GM23338 (cell line): ENCODE measurements around the gene TEKT2. TPM values are rescaled to one million over a fixed set of nuclear protein-coding genes. Genes with fewer than 3 reads are reported as not detected.

Source experiments
- ATAC-seq: fragments of 200-7000 bp; cut with Tn5 transposase; 3 replicates; pipeline ENCODE4 v1.9.1; 2020
- DNase-seq: peaks from one replicate; pipeline ENCODE4 v3.0.0-alpha.2; 2015; ENCODE audit warnings: low spot score
- H2AFZ ChIP-seq: fragments of 200-600 bp; sonication (generic); 2 replicates; pipeline ENCODE4 v1.8.0; 2016; ENCODE audit warnings: antibody characterized with exemption, mild to moderate bottlenecking, moderate library complexity
- H3F3A ChIP-seq: fragments of 200-600 bp; sonication (generic); replicated peaks from 2 replicates; pipeline ENCODE4 v1.8.0; 2017; ENCODE audit warnings: antibody characterized with exemption, mixed run types, low read depth
- H3K27ac ChIP-seq: fragments of 200-600 bp; sonication (generic); 2 replicates; pipeline ENCODE4 v1.6.1; 2016; ENCODE audit warnings: low read depth
- H3K27me3 ChIP-seq: fragments of 200-600 bp; sonication (generic); 2 replicates; pipeline ENCODE4 v1.8.0; 2016; ENCODE audit warnings: mild to moderate bottlenecking, mixed run types, moderate library complexity; ENCODE audit not compliant: insufficient read depth
- H3K36me3 ChIP-seq: fragments of 200-600 bp; sonication (generic); 2 replicates; pipeline ENCODE4 v1.8.0; 2016; ENCODE audit warnings: mild to moderate bottlenecking; ENCODE audit not compliant: insufficient read depth
- H3K4me1 ChIP-seq: fragments of 200-600 bp; sonication (generic); 2 replicates; pipeline ENCODE4 v1.8.0; 2016; ENCODE audit warnings: mild to moderate bottlenecking, moderate library complexity; ENCODE audit not compliant: insufficient read depth
- H3K4me2 ChIP-seq: fragments of 200-600 bp; sonication (generic); 2 replicates; pipeline ENCODE4 v1.7.1; 2017; ENCODE audit warnings: mixed run types
- H3K4me3 ChIP-seq: fragments of 200-600 bp; sonication (generic); 2 replicates; pipeline ENCODE4 v1.6.1; 2016; ENCODE audit warnings: mixed run types
- H3K79me2 ChIP-seq: fragments of 200-600 bp; sonication (generic); replicated peaks from 2 replicates; pipeline ENCODE4 v1.8.0; 2017; ENCODE audit warnings: mild to moderate bottlenecking; ENCODE audit not compliant: insufficient read depth
- H3K9me2 ChIP-seq: fragments of 200-600 bp; sonication (generic); 2 replicates; pipeline ENCODE4 v1.8.0; 2017; ENCODE audit not compliant: insufficient read depth
- H4K20me1 ChIP-seq: fragments of 200-600 bp; sonication (generic); replicated peaks from 2 replicates; pipeline ENCODE4 v1.8.0; 2017; ENCODE audit warnings: mild to moderate bottlenecking; ENCODE audit not compliant: insufficient read depth
- H3K27ac Mint-ChIP-seq: 2 replicates; pipeline ENCODE4 v1.8.0; 2020; ENCODE audit warnings: inconsistent platforms, mild to moderate bottlenecking, moderate library complexity, mixed read lengths
- H3K27me3 Mint-ChIP-seq: 3 replicates; pipeline ENCODE4 v1.8.0; 2022; ENCODE audit warnings: low read depth, mild to moderate bottlenecking, moderate library complexity, mixed read lengths, inconsistent platforms; ENCODE audit not compliant: insufficient read depth, poor library complexity
- H3K36me3 Mint-ChIP-seq: 3 replicates; pipeline ENCODE4 v1.8.0; 2021; ENCODE audit warnings: low read depth, mild to moderate bottlenecking, inconsistent platforms, moderate library complexity, mixed read lengths
- H3K4me1 Mint-ChIP-seq: 3 replicates; pipeline ENCODE4 v1.8.0; 2020; ENCODE audit warnings: mild to moderate bottlenecking, inconsistent platforms, mixed read lengths
- H3K4me3 Mint-ChIP-seq: 3 replicates; pipeline ENCODE4 v1.8.0; 2021; ENCODE audit warnings: moderate library complexity, mild to moderate bottlenecking, inconsistent platforms, mixed read lengths
- H3K9me3 Mint-ChIP-seq: 3 replicates; pipeline ENCODE4 v1.8.0; 2020; ENCODE audit warnings: moderate library complexity, mild to moderate bottlenecking, inconsistent platforms, mixed read lengths
- EZH2 ChIP-seq: fragments of 200-600 bp; sonication (generic); IDR thresholded peaks from one replicate; pipeline ENCODE4 v1.8.0; 2017; ENCODE audit warnings: antibody characterized with exemption, mild to moderate bottlenecking, low read depth; ENCODE audit not compliant: unreplicated experiment
- EZH2phosphoT487 ChIP-seq: fragments of 200-600 bp; sonication (generic); IDR thresholded peaks from one replicate; pipeline ENCODE4 v1.8.1; 2018; ENCODE audit warnings: antibody characterized with exemption; ENCODE audit not compliant: unreplicated experiment
- JUNB ChIP-seq: IDR thresholded peaks from one replicate; pipeline ENCODE4 v1.6.1; 2016; ENCODE audit warnings: antibody characterized with exemption; ENCODE audit not compliant: unreplicated experiment
- NANOG ChIP-seq: IDR thresholded peaks from 2 replicates; pipeline ENCODE4 v1.6.1; 2016; ENCODE audit warnings: antibody characterized with exemption, borderline replicate concordance
- POLR2AphosphoS5 ChIP-seq: IDR thresholded peaks from 2 replicates; pipeline ENCODE4 v1.6.1; 2016; ENCODE audit warnings: antibody characterized with exemption, low read depth
- STAT1 ChIP-seq: IDR thresholded peaks from one replicate; pipeline ENCODE4 v1.6.1; 2016; ENCODE audit warnings: antibody characterized with exemption; ENCODE audit not compliant: unreplicated experiment
- ZNF114 ChIP-seq: fragments of 250-450 bp; sonication (Bioruptor Pico); IDR thresholded peaks from 2 replicates; pipeline ENCODE4 v1.5.0; 2020; ENCODE audit warnings: mild to moderate bottlenecking, moderate library complexity
- ZNF331 ChIP-seq: fragments of 250-450 bp; sonication (Bioruptor Pico); IDR thresholded peaks from 2 replicates; pipeline ENCODE4 v1.5.0; 2020; ENCODE audit warnings: low read depth, mild to moderate bottlenecking, moderate library complexity
- polyA plus RNA-seq: library from polyadenylated mRNA; unstranded; fragments of >200 nt; fragmentation: Nextera tagmentation; extraction: Ambion mirVana; gene quantifications from 2 replicates; pipeline ENCODE4 v1.2.1, GENCODE V29; 2016
- total RNA-seq: library from RNA; depleted of rRNA; stranded (reverse); fragments of >200 nt; shearing (Covaris generic); gene quantifications from 2 replicates; pipeline ENCODE4 v1.2.3, GENCODE V29; 2014
- TF ChIP-seq, protein P1 (sequence below): IDR thresholded peaks from one replicate; pipeline ENCODE4 v1.6.1; 2018; ENCODE audit warnings: antibody characterized with exemption; ENCODE audit not compliant: unreplicated experiment
- TF ChIP-seq, protein P2 (sequence below): IDR thresholded peaks from 2 replicates; pipeline ENCODE4 v1.6.1; 2016; ENCODE audit warnings: antibody characterized with exemption
- TF ChIP-seq, protein P3 (sequence below), 2 experiments: fragments of 200-600 bp in 1 of 2; sonication (generic) in 1 of 2; conservative IDR thresholded peaks; 2 replicates each; pipeline versions ENCODE4 v1.5.1 to v1.6.1; 2016 to 2017; ENCODE audit warnings: antibody characterized with exemption in 2 of 2, low read depth in 2 of 2, mild to moderate bottlenecking in 2 of 2, moderate library complexity in 1 of 2

Gene TEKT2
- total and polyA plus RNA-seq, 2 experiments from 2014 or later = 0.36 to 0.94 TPM

DNA sequence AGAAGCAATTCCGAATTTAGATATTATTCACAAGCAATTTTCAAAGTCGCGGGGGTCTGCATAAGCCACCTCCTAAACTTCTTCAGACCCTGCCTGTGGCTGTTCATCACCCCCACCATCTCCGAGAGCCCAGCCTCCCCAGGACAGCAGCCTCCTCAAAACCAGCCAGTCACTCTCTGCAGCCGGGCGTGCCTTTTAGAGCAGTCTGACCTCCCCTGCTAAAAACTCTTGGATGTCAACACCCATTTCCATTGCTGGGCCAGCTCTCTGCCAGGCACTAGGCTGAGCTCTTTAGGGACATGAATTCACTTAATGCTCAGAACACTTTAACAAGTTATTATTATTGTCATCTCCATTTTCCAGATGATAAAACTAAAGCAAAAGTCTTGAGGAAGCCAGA lies 16.5 kb downstream of the TEKT2 start (continued):
- TF ChIP-seq, protein P1, sequence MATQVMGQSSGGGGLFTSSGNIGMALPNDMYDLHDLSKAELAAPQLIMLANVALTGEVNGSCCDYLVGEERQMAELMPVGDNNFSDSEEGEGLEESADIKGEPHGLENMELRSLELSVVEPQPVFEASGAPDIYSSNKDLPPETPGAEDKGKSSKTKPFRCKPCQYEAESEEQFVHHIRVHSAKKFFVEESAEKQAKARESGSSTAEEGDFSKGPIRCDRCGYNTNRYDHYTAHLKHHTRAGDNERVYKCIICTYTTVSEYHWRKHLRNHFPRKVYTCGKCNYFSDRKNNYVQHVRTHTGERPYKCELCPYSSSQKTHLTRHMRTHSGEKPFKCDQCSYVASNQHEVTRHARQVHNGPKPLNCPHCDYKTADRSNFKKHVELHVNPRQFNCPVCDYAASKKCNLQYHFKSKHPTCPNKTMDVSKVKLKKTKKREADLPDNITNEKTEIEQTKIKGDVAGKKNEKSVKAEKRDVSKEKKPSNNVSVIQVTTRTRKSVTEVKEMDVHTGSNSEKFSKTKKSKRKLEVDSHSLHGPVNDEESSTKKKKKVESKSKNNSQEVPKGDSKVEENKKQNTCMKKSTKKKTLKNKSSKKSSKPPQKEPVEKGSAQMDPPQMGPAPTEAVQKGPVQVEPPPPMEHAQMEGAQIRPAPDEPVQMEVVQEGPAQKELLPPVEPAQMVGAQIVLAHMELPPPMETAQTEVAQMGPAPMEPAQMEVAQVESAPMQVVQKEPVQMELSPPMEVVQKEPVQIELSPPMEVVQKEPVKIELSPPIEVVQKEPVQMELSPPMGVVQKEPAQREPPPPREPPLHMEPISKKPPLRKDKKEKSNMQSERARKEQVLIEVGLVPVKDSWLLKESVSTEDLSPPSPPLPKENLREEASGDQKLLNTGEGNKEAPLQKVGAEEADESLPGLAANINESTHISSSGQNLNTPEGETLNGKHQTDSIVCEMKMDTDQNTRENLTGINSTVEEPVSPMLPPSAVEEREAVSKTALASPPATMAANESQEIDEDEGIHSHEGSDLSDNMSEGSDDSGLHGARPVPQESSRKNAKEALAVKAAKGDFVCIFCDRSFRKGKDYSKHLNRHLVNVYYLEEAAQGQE = no peak
- TF ChIP-seq ZNF331 (CRISPR knock-in tag) = no peak

DNA sequence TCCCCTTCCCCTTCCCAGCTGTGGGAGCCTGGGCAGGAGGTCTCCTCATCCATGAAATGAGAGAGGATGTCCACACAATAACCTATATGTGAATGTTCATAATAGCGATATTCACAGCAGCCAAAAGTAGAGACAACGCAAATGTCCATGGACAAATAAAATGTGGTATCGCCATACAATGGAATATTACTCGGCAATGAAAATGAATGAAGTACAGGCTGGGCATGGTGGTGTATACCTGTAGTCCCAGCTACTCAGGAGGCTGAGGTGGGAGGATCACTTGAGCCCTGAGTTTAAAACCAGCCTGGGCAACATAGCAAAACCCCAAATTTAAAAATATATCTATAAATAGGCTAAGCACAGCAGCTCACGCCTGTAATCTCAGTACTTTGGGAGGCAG lies 17.7 kb downstream of the TEKT2 start:
- Histone ChIP-seq H3K27me3 (no peaks in the 10 kb centered on the region), H3K27ac (no peak overlapping the region), H4K20me1 (no peaks in the 10 kb centered on the region), H3K9me2 (no peaks in the 10 kb centered on the region), H3K4me3 (no peak overlapping the region), H2AFZ (no peak overlapping the region), H3K4me1 (peaks cover 6% of the 10 kb centered on the region), H3K79me2 (no peaks in the 10 kb centered on the region), H3K36me3 (no peaks in the 10 kb centered on the region), H3K4me2 (no peak overlapping the region), H3F3A (0 out of 2 replicates have a peak, but pooled peaks cover 4% of the 10 kb centered on the region)
- Mint-ChIP-seq H3K27ac (no peak overlapping the region), H3K36me3 (no peaks in the 10 kb centered on the region), H3K4me3 (no peak overlapping the region), H3K4me1 (peaks cover 13% of the 10 kb centered on the region), H3K27me3 (peaks cover 7% of the 10 kb centered on the region), H3K9me3 (no peaks in the 10 kb centered on the region; the same call in 2 of the 3 replicates)
- no peak for DNase-seq
- TF ChIP-seq, protein P2, sequence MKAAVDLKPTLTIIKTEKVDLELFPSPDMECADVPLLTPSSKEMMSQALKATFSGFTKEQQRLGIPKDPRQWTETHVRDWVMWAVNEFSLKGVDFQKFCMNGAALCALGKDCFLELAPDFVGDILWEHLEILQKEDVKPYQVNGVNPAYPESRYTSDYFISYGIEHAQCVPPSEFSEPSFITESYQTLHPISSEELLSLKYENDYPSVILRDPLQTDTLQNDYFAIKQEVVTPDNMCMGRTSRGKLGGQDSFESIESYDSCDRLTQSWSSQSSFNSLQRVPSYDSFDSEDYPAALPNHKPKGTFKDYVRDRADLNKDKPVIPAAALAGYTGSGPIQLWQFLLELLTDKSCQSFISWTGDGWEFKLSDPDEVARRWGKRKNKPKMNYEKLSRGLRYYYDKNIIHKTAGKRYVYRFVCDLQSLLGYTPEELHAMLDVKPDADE = no peak
- TF ChIP-seq NANOG (no peak), ZNF331 (CRISPR knock-in tag) (no peak), EZH2phosphoT487 (no peak)
- ATAC-seq = no peak

DNA sequence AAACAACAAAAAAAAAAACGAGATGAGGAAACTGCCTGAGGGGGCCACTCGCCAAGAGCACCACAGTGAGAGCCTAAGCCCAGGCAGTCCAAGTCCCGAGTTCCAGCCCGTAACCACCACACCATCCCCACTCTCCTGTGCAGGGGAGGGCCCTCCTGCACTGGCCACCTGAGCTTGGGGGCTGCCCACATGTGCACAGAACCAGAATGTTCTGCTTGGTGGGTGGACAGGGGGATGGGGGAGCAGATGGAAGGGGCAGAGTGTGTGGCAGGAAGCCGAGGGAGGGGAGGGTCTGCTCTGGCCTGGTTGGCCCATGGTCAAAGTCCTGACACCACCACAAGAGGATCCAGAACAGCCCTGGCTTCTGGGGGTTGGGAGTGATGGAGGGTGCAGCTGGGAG lies 22.4 kb downstream of the TEKT2 start:
- Histone ChIP-seq H3K4me2 (no peak overlapping the region), H2AFZ (no peak overlapping the region), H3K27me3 (no peaks in the 10 kb centered on the region), H3K9me2 (no peaks in the 10 kb centered on the region), H4K20me1 (no peaks in the 10 kb centered on the region), H3K36me3 (no peaks in the 10 kb centered on the region), H3K27ac (no peak overlapping the region), H3F3A (no peaks in the 10 kb centered on the region), H3K4me1 (no peaks in the 10 kb centered on the region), H3K4me3 (no peak overlapping the region), H3K79me2 (no peaks in the 10 kb centered on the region)
- H3K36me3 Mint-ChIP-seq = no peaks in the 10 kb centered on the region
- H3K27me3 Mint-ChIP-seq = peaks cover 7% of the 10 kb centered on the region
- H3K4me1 Mint-ChIP-seq = no peaks in the 10 kb centered on the region; the same call in 2 of the 3 replicates
- no peaks in the 10 kb centered on the region; the same call in 2 of the 3 replicates for H3K9me3 Mint-ChIP-seq
- H3K4me3 Mint-ChIP-seq = no peak overlapping the region
- DNase-seq (no peak), ATAC-seq (no peak)
- no peak overlapping the region for H3K27ac Mint-ChIP-seq
- TF ChIP-seq ZNF331 (CRISPR knock-in tag) = no peak
- TF ChIP-seq EZH2phosphoT487 = no peak
- TF ChIP-seq STAT1 = no peak
- no peak for TF ChIP-seq JUNB
- TF ChIP-seq ZNF114 (CRISPR knock-in tag) = no peak
- TF ChIP-seq, protein P3, sequence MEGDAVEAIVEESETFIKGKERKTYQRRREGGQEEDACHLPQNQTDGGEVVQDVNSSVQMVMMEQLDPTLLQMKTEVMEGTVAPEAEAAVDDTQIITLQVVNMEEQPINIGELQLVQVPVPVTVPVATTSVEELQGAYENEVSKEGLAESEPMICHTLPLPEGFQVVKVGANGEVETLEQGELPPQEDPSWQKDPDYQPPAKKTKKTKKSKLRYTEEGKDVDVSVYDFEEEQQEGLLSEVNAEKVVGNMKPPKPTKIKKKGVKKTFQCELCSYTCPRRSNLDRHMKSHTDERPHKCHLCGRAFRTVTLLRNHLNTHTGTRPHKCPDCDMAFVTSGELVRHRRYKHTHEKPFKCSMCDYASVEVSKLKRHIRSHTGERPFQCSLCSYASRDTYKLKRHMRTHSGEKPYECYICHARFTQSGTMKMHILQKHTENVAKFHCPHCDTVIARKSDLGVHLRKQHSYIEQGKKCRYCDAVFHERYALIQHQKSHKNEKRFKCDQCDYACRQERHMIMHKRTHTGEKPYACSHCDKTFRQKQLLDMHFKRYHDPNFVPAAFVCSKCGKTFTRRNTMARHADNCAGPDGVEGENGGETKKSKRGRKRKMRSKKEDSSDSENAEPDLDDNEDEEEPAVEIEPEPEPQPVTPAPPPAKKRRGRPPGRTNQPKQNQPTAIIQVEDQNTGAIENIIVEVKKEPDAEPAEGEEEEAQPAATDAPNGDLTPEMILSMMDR (conservative IDR thresholded peaks at IDR 0.05; ENCODE audit: low read depth in 2 of 2) = no peak
- TF ChIP-seq, protein P1 = no peak
- TF ChIP-seq POLR2AphosphoS5 = no peak
- no peak for TF ChIP-seq EZH2
- no peak for TF ChIP-seq NANOG
